C4-2B (cell line): Measurements from ENCODE around the gene WFS1.

Source experiments
- ZFX ChIP-seq: fragments of 450-650 bp; IDR thresholded peaks from 2 replicates; pipeline ENCODE4 v1.6.1; 2017
- TF ChIP-seq, protein P1 (sequence below): fragments of 450-650 bp; conservative IDR thresholded peaks from 2 replicates; pipeline ENCODE4 v1.5.1; 2017; ENCODE audit warnings: mild to moderate bottlenecking

- TF ChIP-seq, protein P1, sequence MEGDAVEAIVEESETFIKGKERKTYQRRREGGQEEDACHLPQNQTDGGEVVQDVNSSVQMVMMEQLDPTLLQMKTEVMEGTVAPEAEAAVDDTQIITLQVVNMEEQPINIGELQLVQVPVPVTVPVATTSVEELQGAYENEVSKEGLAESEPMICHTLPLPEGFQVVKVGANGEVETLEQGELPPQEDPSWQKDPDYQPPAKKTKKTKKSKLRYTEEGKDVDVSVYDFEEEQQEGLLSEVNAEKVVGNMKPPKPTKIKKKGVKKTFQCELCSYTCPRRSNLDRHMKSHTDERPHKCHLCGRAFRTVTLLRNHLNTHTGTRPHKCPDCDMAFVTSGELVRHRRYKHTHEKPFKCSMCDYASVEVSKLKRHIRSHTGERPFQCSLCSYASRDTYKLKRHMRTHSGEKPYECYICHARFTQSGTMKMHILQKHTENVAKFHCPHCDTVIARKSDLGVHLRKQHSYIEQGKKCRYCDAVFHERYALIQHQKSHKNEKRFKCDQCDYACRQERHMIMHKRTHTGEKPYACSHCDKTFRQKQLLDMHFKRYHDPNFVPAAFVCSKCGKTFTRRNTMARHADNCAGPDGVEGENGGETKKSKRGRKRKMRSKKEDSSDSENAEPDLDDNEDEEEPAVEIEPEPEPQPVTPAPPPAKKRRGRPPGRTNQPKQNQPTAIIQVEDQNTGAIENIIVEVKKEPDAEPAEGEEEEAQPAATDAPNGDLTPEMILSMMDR: no peak
- no peak for TF ChIP-seq ZFX
These were observed 17.6 kb downstream of the WFS1 start for GRCh38 chr4:6287017-6287788.
